ENCODE data around the gene PCDH9.

PCDH9 gene

DNA sequence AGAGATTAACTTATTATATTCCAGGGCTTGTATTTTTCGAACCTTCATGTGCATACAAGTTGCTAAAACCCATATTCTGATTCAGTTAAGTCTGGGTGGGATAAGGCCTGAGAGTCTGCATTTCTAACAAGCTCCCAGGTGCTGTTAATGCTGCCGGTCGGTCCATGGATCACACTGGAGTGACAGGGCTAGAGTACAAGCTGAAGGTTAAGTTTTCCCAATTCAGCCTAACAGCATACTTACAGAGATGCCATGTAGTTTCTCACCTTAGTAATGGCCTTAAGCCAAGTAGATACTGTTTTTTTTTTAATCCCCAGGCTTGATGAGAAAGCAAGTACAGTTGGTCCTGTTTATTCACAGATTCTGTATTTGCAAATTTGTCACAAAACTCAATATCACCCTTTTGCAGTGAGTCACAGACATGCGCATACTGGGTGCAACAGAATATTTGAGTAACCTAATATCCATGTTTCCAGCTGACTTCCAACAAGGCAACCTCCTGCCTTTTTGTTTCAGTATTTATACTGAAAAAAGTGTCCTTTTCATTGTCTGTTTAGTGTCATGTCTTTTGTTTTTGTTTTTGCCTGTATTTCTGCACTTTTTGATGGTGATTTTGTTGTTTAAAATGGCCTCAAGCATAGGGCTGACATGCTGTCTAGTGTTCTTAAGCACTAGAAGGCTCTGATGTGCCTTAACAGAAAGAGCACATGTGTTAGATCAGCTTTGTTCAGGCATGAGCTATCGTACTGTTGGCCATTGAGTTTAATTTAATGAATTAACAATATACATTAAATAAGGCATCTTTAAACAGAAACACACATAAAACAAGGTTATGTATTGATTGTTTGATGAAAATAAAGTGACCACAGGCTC, 875.0 kb downstream of the PCDH9 start:
- no peak for DNase-seq

DNA sequence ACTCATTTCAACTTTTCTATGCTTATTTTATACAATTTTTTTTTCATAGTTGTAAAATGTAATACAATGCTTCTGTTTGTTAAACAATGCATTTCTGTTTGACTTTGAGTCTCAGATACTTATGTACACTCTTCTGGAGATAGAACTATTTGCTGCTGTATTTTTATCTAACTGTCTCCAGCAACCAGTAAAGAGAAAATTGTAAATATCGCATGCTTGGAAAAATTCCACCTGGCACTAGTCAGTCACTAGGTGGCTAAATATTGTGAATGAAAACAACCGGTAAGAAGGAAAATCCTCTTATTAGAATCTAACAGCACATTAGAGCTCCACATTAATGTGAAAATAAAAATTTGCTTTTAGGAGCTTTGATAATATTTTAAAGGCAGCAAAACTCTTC, 876.5 kb downstream of the PCDH9 start:
- no peak for DNase-seq

- no peak for DNase-seq
Measured at GRCh38 chr13:66349966-66350365, 880.2 kb downstream of the PCDH9 start.

- DNase-seq, result no peak
Measured at GRCh38 chr13:66348745-66349690, 881.1 kb downstream of the PCDH9 start.

- no peak for DNase-seq
Measured at GRCh38 chr13:66347486-66348117, 882.5 kb downstream of the PCDH9 start.

DNA sequence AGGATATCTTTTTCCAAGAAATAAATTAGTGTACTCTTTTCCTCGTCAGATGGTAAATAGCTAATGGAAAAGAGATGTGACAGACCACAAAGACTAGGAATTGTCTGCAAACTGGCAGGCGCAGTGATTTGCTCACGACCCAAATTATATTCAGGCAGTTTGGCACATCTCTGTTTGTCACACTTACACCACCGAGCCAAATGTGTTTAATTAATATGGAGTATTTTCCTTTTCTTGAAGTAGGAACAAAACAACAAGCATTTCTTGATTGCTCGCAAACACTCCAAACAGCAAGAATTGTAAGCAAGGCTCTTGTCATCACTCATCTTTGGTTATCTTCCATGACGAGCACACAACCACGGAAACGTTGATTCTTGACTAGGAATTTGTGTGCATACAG, 884.2 kb downstream of the PCDH9 start:
- no peak for DNase-seq

DNA sequence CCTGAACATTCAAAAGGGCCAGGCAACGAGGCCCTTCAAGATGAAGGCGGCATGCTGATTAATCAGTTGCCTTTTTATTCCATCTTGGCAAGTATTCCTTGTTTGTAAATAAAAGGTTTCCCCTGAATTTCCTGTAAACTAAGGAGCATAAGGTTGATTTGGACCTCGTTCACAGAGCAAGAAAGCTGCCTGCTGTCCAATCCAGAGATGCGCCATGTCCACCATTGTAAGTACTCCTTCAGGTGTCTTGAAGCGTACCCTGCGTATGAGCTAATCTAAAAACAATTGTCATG, 884.7 kb downstream of the PCDH9 start:
- DNase-seq, result no peak

DNA sequence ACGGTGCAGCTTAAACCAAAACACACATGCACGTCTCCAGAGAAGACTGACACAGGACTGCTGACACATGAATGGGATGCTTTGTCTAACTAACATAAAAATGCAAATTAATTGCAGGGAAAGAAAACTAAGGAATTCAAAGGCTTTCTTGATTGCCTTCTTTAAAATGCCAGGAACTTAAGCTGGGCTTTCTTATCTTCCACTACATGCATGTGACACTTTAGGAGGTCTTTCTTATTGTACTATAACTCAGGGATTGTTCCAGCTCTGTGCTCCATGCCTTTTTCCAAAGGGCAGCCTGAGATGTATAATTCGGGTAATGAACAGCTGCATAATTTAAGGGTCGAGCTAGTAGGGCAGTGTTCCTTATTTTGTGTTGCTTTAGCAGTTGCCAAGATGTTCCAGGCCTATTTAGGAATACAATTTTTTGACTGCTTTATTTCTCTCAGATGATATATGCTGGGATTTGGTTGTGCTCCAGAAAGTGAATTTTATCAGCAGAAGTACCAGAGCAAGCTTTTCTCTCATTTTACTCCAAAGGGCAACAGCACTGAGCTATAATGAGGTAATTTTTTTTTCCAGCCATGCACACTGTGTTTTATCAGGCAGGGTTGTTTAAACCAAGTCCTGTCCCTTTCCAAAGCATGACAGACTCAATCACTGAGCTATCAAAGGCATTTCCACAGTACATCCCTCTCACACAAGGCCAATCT, 885.2 kb downstream of the PCDH9 start:
- no peak for DNase-seq

GRCh38 chr13:66343224-66343828, 886.8 kb downstream of the PCDH9 start:
- no peak for DNase-seq

DNA sequence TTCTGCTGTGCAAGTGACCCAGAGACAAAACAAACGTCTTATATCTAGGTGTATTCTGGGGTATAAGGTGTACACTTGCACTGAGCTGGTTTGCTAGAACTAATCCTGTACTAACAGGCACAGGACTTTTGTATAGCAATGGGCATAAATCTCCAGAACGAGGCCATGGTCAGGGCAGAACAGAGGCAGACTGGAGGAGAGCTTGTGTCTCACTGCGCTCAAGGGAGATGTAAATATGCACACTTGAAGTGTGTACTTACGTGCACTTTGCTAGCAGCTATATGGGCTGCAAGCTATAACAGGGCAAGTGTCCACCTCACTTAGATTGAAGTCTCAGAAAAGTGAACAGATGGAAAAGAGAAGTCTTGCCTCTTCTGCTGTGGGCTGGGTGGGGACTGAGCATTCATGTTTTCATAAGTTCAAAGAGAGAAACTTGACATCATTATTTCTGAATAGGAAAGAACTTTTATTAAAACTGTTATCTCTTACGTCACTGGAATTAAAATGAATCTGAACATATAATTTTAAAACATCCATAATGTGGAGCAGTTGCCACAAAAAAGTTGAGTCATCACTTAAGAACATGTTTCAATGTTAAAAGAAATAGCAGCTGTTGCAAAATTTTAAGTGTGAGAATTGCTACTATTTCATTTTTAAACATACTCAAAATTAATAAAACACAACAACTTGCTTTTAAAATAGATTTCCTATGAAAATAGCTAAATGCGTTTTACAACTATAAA, 888.3 kb downstream of the PCDH9 start:
- no peak for DNase-seq

DNA sequence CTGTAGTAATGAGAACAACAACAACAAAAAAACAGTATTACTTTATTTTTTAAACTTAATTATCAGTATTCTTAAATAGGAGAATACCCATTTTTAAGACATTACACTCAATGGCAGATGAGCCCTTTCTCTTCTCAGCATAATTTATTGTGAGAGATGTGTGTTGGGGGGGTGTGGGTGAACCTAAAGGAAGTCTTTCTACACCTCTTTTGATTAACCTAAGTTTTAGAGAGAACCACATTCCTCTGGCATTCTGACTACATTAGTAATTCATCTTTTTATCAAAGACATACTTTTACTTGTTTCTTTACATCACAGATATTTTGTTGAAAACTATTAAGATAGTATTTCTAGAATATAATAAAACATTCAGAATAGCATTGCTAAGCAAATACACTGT, 890.9 kb downstream of the PCDH9 start:
- no peak for DNase-seq

- no peak for DNase-seq
Measured at GRCh38 chr13:66338542-66338941, 891.6 kb downstream of the PCDH9 start.

- no peak for DNase-seq
Measured at GRCh38 chr13:66335626-66336025, 894.5 kb downstream of the PCDH9 start.

DNA sequence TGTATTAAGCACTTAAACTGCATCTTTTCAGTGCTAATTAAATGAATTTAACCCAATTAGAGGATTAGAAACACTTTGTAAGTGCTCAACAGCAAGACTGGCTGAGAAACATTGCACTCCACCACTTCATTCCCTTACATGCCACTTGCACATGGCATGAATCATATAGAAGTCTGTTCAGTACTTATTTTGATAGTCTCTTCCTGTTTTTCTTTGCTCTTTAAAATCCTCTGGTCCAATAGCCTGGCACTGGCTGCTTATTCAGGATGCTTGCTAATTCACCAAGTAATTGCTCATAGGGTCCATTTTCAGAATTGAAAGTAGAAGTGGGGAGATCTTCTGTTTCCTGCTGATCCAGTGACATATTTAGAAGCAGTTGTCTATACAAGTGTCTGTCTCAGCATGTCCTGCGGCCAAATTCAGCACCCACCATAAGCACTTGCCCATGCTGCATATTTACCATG, 900.1 kb downstream of the PCDH9 start:
- DNase-seq, result no peak

DNA sequence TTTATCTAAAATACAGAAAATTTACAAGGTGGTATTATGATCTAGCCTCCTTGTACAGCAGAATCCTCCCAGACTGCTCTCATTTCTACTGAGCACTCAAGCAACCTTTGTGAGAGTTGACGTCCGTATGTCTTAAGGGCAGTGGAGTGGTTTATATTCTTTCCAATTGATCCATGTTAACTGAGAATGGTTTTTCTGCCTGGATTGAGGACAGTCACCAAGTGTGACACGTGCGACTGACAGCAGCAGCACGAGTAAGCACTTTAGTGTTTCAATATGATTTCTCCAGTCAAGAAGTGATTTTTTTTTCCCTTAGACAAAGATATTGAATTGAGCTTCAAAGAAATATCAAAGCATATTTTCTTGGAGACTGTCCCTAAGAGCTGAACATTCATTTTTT, 901.7 kb downstream of the PCDH9 start:
- DNase-seq, result no peak

- DNase-seq, result no peak
Measured at GRCh38 chr13:66323745-66324347, 906.3 kb downstream of the PCDH9 start.

DNA sequence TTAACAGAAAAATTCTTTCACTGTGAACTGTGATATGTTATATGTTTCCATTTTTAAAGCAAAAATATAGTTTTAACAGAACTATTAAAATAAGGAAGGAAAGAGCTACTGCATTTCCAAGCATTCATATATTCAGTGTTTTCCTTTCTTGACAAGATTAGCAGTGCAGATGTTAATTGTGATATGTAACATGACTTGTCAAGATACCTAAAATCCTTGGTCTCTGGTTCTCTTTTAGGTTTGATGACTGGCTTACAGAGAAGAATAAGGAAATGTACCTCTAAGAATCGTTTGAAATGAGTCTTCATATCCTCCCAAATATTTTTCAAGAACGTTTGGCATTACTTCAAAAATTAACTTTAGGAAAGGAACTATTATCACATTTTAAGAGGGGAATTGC, 907.2 kb downstream of the PCDH9 start:
- no peak for DNase-seq

DNA sequence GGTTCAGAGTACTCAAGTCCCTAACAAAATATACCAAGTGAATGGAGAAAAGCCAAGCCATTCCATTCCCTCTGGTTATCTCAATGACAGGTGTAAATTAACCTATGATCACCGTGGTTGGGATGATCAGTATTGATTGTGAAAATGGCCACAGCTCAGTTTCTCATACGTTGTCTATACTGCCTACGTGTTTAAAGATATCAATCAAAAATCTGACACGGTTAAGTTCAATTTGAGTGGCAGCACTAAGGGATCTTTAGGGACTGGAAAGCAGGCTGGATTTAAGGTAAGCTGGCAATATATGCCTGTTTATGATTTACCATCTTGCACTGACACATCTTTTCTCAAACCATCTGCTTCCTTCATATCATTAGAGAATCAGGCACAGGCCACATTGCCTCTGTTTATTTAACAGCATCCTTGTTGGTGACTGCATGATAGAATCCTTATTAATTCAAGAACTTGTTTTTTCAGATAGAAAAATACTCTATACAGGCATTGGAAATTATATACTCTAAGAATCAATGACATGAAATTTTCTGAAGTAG, 907.9 kb downstream of the PCDH9 start:
- no peak for DNase-seq

DNA sequence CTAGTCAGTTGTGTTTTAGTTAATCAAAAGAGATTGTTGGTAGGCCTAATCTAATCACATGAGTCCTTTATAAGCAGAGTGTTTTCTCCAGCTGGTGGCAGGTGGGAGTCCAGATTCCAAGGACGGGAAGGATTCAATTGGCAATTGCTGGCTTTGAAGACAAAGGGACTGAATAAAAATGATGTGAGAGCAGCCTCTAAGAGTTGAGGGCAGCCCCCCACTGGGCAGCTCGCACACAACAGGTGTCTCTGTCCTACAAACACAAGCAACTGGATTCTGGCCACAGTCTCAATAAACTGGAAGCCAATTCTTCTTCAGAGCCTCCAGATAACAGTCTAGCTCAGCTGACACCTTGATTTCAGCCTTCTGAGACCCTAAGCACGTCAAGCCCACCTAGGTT, 915.2 kb downstream of the PCDH9 start:
- no peak for DNase-seq

DNA sequence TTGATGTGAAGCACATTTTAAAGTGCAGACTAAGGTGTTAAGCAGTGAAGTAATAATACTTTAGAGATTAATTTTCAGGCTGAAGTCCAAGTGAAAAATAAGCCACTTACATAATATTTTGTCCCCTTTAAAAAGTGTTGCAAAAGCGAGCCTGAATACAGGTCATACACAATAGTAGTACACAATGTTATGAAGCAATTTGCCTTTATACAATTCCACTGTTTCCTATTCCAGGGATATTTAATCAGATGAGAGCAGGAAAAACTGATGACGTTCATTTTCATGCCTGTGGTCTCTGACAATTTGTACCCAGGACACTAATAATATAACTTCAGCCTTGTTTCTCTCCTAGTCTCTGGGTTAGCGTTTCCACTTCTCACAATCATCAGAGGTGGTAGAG, 916.7 kb downstream of the PCDH9 start:
- DNase-seq, result no peak

Measured in CD4-positive, alpha-beta T cell treated with Interleukin-6 for 4 hours (primary cell).